Naive thymus-derived CD4-positive, alpha-beta T cell (primary cell): Measurements from ENCODE around the gene ZNF692. TPM values are rescaled to one million over a fixed set of nuclear protein-coding genes. Genes with fewer than 3 reads are reported as not detected.

Experiments used
- ATAC-seq: fragments of 150-1000 bp; cut with Tn5 transposase; 2 replicates; pipeline ENCODE4 v1.10.0; 2021; ENCODE audit warnings: mild to moderate bottlenecking, moderate library complexity
- CTCF ChIA-PET: fragments of 350-600 bp; sonication (Branson Sonifier 250); formaldehyde crosslinking; loops from one replicate; lab custom pipeline; 2021; ENCODE audit warnings: antibody characterized with exemption; lab: Charles Lee
- POLR2A ChIA-PET: fragments of 350-600 bp; sonication (Branson Sonifier 250); formaldehyde crosslinking; loops from one replicate; lab custom pipeline; 2021; ENCODE audit warnings: antibody characterized with exemption, inconsistent platforms; lab: Charles Lee
- DNase-seq, 9 donors: peaks; one replicate each; pipeline versions ENCODE4 v3.0.0 to v3.0.0-alpha.2; 2020 to 2022; ENCODE audit warnings: mixed read lengths in 1 of 9
- H3K27ac ChIP-seq: one replicate; pipeline ENCODE4 v1.7.0; 2013; ENCODE audit warnings: mild to moderate bottlenecking, low read depth, low read length, moderate library complexity
- H3K27me3 ChIP-seq, 2 donors: one replicate each; pipeline ENCODE4 v1.7.0; 2013; ENCODE audit warnings: low read length in 2 of 2, mild to moderate bottlenecking in 2 of 2, moderate library complexity in 2 of 2; ENCODE audit not compliant: control insufficient read depth in 2 of 2, insufficient read depth in 2 of 2
- H3K36me3 ChIP-seq, 3 experiments: 1 replicate in 2 of 3; 2 replicates in 1 of 3; pipeline ENCODE4 v1.7.0; 2013; ENCODE audit warnings: low read length in 3 of 3, mild to moderate bottlenecking in 3 of 3, moderate library complexity in 1 of 3; ENCODE audit not compliant: insufficient read depth in 3 of 3, control insufficient read depth in 2 of 3
- H3K4me1 ChIP-seq, 2 donors: one replicate each; pipeline ENCODE4 v1.7.0; 2013; ENCODE audit warnings: low read length in 2 of 2, mild to moderate bottlenecking in 2 of 2, moderate library complexity in 1 of 2; ENCODE audit not compliant: control insufficient read depth in 2 of 2, insufficient read depth in 2 of 2
- H3K4me3 ChIP-seq: 2 replicates; pipeline ENCODE4 v1.7.0; 2013; ENCODE audit warnings: mild to moderate bottlenecking, low read length
- H3K9me3 ChIP-seq, 3 experiments: 1 replicate in 2 of 3; 2 replicates in 1 of 3; pipeline ENCODE4 v1.7.0; 2013; ENCODE audit warnings: low read length in 3 of 3; ENCODE audit not compliant: control insufficient read depth in 2 of 3
- H3K27ac Mint-ChIP-seq, 9 donors: one replicate each; pipeline ENCODE4 v1.8.0; 2020 to 2022; ENCODE audit warnings: mixed read lengths in 9 of 9, mild to moderate bottlenecking in 8 of 9, moderate library complexity in 5 of 9, inconsistent platforms in 2 of 9
- H3K27me3 Mint-ChIP-seq, 5 donors: one replicate each; pipeline ENCODE4 v1.8.0; 2021 to 2022; ENCODE audit warnings: mixed read lengths in 5 of 5, mild to moderate bottlenecking in 1 of 5
- H3K36me3 Mint-ChIP-seq, 5 donors: one replicate each; pipeline ENCODE4 v1.8.0; 2020 to 2022; ENCODE audit warnings: mixed read lengths in 5 of 5, mild to moderate bottlenecking in 3 of 5, inconsistent platforms in 1 of 5
- H3K4me1 Mint-ChIP-seq, 7 donors: one replicate each; pipeline ENCODE4 v1.8.0; 2020 to 2022; ENCODE audit warnings: mixed read lengths in 7 of 7, mild to moderate bottlenecking in 3 of 7, inconsistent platforms in 1 of 7
- H3K4me3 Mint-ChIP-seq, 10 donors: one replicate each; pipeline ENCODE4 v1.8.0; 2020 to 2022; ENCODE audit warnings: mild to moderate bottlenecking in 10 of 10, mixed read lengths in 10 of 10, moderate library complexity in 6 of 10, inconsistent platforms in 2 of 10
- H3K9me3 Mint-ChIP-seq, 11 donors: one replicate each; pipeline ENCODE4 v1.8.0; 2020 to 2022; ENCODE audit warnings: mixed read lengths in 11 of 11, mild to moderate bottlenecking in 4 of 11, inconsistent platforms in 1 of 11, moderate library complexity in 1 of 11
- intact Hi-C, 2 donors: fragments of 100-400 bp; cut with micrococcal nuclease; formaldehyde crosslinking; loops; one replicate each; pipeline ENCODE4 v1.15.1; 2023
- polyA plus RNA-seq, 2 donors: library from polyadenylated mRNA; unstranded; fragments of 300-500 nt; fragmentation: Illumina TruSeq; gene quantifications; one replicate each; pipeline ENCODE4 v1.2.3, GENCODE V29; 2021
- total RNA-seq, 6 experiments: library from RNA in 5 of 6; stranded (reverse) in 5 of 6; gene quantifications; 1 replicate in 5 of 6; 2 replicates in 1 of 6; pipeline ENCODE4 v1.2.3 and lab custom pipeline; 2021 to 2026

The ZNF692 gene
- total and polyA plus RNA-seq, 7 experiments from 2014 or later = 7.6 to 87.5 (median 58.7) TPM

DNA sequence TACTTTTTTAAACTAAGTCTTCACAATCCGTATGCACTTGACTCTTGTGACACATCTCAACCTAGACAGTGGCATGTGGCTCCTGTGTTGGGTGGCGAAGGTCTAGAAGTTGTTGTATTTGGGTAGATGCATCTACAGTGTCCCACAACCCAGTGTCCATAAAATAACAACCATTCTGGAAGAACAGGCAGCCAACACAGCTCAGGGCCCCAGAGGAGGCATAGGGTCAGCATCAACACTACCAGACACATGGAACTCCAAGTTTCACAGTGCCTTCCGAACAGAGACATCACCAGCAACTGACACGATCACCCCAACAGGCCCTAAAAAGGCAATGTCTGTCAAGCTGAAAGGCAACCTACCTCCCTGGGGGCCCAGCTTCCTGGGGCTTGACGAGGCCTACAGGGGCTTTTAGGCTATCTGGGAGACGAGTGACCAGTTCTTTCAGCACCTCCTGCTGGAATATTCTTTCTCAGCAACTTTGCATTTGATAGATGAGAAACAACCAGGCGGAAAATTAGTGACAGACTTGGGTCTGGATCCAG lies 38.8 kb downstream of the ZNF692 start:
- Mint-ChIP-seq H3K4me1 (peaks cover 71 to 99% (median 96%) of the 10 kb centered on the region in 7 donors), H3K9me3 (no peaks in the 10 kb centered on the region), H3K27ac (peak overlapping the region in 6 of 9 donors; percentile 36 to 89 (median 82)), H3K27me3 (no peaks in the 10 kb centered on the region), H3K4me3 (peak overlapping the region in 5 of 10 donors; percentile 12 to 95 (median 38)), H3K36me3 (peaks cover 0 to 43% (median 27%) of the 10 kb centered on the region in 5 donors)
- Histone ChIP-seq H3K4me3 (no peak overlapping the region), H3K36me3 (peaks cover 0 to 27% (median 4%) of the 10 kb centered on the region in 3 experiments), H3K4me1 (peaks cover 43 to 87% of the 10 kb centered on the region in 2 donors), H3K27ac (no peak overlapping the region), H3K9me3 (no peaks in the 10 kb centered on the region), H3K27me3 (no peaks in the 10 kb centered on the region)
- ChIA-PET POLR2A (interaction anchor here (0.7 to 0.8 kb wide), 2 partner anchors 35 to 54 kb away, joined by 3 to 4 read pairs; no protein-coding TSS in a partner anchor), CTCF (no interaction called here)
- intact Hi-C loops = no loop called here
- DNase-seq (peak in 1 of 9 donors; percentile 10), ATAC-seq (no peak)

DNA sequence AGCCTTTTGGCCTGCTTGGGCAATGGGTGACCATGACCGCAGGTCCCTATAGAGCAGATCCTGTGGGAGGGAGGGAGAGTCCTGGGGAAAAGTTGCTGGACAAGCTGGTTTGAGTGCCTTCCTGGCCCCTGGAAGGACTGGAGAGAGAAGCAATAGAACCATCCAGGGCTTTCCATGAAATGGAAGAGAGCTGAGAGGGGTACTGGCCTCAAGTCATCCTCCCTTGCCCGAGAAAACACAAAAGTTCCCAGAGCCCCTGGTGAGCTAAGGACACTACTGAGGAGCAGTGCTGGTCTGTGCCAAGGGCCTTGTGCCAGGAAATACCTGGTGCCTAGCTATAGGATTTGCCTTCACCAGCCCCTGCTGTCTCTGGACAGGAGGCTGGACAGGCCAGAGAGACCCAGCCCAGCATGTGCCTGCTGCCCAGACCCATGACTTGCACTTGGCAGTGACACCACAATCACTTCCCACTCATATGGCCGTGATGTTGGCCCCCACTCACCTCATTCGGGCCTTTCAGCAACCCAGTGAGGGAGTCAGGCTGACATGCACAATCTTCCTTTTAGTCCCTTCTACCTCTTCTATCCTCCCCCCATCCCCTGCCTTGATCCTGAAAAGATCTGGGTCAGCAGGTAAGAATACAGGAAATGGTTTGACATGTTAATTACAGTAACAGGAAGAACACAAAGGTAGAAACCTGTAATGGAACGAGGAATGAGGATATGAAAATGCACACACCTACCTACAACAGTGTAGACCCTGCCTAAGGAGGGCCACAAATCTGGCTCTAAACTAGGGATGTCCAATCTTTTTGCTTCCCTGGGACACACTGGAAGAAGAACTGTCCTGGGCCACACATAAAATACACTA lies 40.1 kb downstream of the ZNF692 start:
- Mint-ChIP-seq H3K27me3 (no peaks in the 10 kb centered on the region), H3K36me3 (peaks cover 10 to 46% (median 30%) of the 10 kb centered on the region in 5 donors), H3K27ac (peak overlapping the region; percentile 75 to 96 (median 89)), H3K4me1 (peaks cover 59 to 96% (median 88%) of the 10 kb centered on the region in 7 donors), H3K9me3 (no peaks in the 10 kb centered on the region), H3K4me3 (peak overlapping the region; percentile 55 to 95 (median 76))
- ATAC-seq (no peak), DNase-seq (peak in 2 of 9 donors; percentile 17 to 22)
- H3K27me3 ChIP-seq = no peaks in the 10 kb centered on the region
- peaks cover 30 to 73% of the 10 kb centered on the region in 2 donors for H3K4me1 ChIP-seq
- no peaks in the 10 kb centered on the region for H3K9me3 ChIP-seq
- intact Hi-C loops = no loop called here
- H3K36me3 ChIP-seq = peaks cover 0 to 32% (median 10%) of the 10 kb centered on the region in 3 experiments
- no peak overlapping the region for H3K4me3 ChIP-seq
- ChIA-PET CTCF (interaction anchor here (0.6 to 0.9 kb wide), 4 partner anchors 12 to 340 kb away, joined by 3 to 6 read pairs (median 4); no protein-coding TSS in a partner anchor), POLR2A (interaction anchor here (0.8 kb wide), 1 partner anchor 36 kb away, joined by 4 read pairs; no protein-coding TSS in a partner anchor)
- peak overlapping the region; percentile 9 for H3K27ac ChIP-seq

DNA sequence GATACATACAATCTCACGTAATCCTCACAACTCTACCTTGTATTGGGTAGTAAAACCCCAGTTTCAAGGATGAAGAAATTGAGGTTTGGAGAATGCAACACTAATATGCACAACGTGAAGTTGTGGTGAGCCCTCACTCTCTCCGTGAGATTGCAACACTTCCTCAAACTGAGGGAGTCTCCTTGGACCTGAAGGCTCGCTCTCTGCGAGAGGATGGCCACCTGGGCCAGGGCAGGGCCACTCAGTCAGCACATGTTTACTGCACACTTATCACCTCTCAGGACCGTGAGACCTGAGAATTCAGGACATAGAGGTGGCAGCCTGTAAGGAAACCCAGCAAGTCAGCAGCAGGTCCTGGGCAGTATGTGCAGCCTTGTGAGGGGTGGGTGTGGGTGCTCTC lies 41.8 kb downstream of the ZNF692 start:
- ATAC-seq (peak; percentile 77), DNase-seq (peak in 1 of 9 donors; percentile 20)
- POLR2A ChIA-PET = interaction anchor here (1.3 to 1.7 kb wide), 3 partner anchors 8 to 41 kb away, joined by 3 to 8 read pairs (median 3); partner anchors contain the start of genes SH3BP5L and ZNF692
- intact Hi-C loops = no loop called here
- H3K27me3 ChIP-seq = no peaks in the 10 kb centered on the region
- Mint-ChIP-seq H3K27me3 (no peaks in the 10 kb centered on the region), H3K36me3 (peaks cover 21 to 53% (median 32%) of the 10 kb centered on the region in 5 donors), H3K27ac (peak overlapping the region; percentile 86 to 97 (median 92)), H3K4me3 (peak overlapping the region; percentile 13 to 95 (median 75)), H3K4me1 (peaks cover 54 to 79% (median 72%) of the 10 kb centered on the region in 7 donors), H3K9me3 (no peaks in the 10 kb centered on the region)
- H3K4me1 ChIP-seq = peaks cover 15 to 60% of the 10 kb centered on the region in 2 donors
- peaks cover 3 to 43% (median 10%) of the 10 kb centered on the region in 3 experiments for H3K36me3 ChIP-seq
- CTCF ChIA-PET = interaction anchor here (0.8 kb wide), 1 partner anchor 9 kb away, joined by 3 read pairs; no protein-coding TSS in a partner anchor
- H3K27ac ChIP-seq = peak overlapping the region; percentile 70
- no peaks in the 10 kb centered on the region for H3K9me3 ChIP-seq
- no peak overlapping the region for H3K4me3 ChIP-seq

DNA sequence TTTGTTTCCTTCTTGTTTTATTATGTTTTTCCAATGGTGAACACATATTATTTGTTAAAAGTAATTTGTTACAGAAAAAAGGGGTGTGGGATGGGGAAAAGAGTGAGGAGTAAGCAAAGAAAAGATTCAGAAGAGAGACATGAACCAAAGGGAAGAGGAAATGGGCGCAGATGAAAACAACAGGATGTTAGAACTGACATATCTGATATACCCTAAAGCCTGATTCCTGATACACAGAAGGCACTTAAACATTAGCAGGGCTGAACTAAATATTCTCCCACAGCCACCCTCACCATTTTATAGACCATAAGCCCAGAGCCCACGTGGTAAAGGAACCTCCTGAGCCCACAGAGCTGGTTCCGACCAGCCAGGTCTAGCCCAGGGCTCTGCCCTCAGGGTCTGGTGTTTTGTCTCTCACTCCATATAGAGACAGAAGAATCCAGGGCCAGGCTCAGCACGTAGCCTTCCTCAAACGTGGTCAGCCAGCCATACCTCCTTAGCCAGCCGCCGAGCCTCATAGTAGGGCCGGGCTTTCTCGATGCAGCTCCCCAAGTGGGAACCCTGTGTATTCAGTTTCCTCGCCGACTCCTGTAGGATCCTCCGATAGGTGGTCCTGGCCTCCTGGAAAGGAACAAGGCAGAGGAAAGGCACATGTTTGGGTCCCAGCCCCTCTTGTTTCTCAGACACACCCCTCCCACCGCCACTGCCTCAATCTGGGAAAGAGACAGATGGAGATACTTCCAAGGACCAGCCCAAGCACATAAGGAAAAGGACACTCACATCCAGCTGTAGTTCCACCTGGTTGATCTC lies 42.6 kb downstream of the ZNF692 start:
- H3K4me1 ChIP-seq = peaks cover 15 to 52% of the 10 kb centered on the region in 2 donors
- peaks cover 3 to 51% (median 10%) of the 10 kb centered on the region in 3 experiments for H3K36me3 ChIP-seq
- intact Hi-C loops = loop anchor here in 1 of 2 donors (1.0 kb wide), 1 partner anchor 9 kb away; the partner anchor contains the start of gene SH3BP5L
- Mint-ChIP-seq H3K27ac (peak overlapping the region; percentile 86 to 97 (median 92)), H3K36me3 (peaks cover 21 to 57% (median 32%) of the 10 kb centered on the region in 5 donors), H3K4me3 (peak overlapping the region; percentile 49 to 95 (median 75)), H3K27me3 (no peaks in the 10 kb centered on the region), H3K4me1 (peaks cover 51 to 71% (median 63%) of the 10 kb centered on the region in 7 donors), H3K9me3 (no peaks in the 10 kb centered on the region)
- H3K9me3 ChIP-seq = no peaks in the 10 kb centered on the region
- DNase-seq (peak in 1 of 9 donors; percentile 19), ATAC-seq (no peak)
- peak overlapping the region; percentile 70 for H3K27ac ChIP-seq
- CTCF ChIA-PET = interaction anchor here (0.8 kb wide), 1 partner anchor 10 kb away, joined by 3 read pairs; no protein-coding TSS in a partner anchor
- H3K27me3 ChIP-seq = no peaks in the 10 kb centered on the region
- no peak overlapping the region for H3K4me3 ChIP-seq
- POLR2A ChIA-PET = interaction anchor here (0.7 to 1.7 kb wide), 2 partner anchors 9 to 12 kb away, joined by 3 to 8 read pairs; partner anchors contain the start of gene SH3BP5L

DNA sequence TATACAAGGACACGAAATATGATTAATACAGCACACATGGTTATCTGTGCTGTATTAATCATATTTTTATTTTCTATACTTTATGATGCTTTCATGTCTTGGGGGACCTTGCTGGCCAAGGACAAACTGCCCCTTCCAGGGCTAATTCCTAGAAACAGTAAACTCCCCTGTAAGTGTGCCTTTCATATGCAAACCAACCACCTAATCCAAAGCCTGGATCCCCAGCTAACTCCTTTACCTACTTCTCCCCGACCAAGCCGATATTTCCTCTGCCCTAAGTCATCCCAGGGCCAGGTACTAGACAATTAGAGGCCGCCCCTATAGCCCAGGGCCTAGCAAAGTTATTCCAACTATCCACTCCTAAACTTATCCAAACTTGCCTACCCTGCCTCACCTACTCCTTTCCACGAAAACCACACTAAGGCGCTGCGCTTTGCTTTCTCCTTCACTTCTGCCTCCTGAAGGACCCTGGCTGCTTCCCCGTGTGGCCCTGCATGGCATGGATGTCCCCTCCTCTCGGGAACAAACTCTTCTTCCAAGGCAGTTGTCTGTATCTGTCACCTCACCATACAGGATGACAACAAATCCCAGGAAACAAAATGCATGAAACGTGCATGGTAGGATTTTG lies 43.4 kb downstream of the ZNF692 start:
- intact Hi-C loops = loop anchor here in 1 of 2 donors (1.0 kb wide), 1 partner anchor 10 kb away; the partner anchor contains the start of gene SH3BP5L
- Mint-ChIP-seq H3K27ac (peak overlapping the region; percentile 86 to 97 (median 92)), H3K9me3 (no peaks in the 10 kb centered on the region), H3K27me3 (no peaks in the 10 kb centered on the region), H3K36me3 (peaks cover 21 to 53% (median 33%) of the 10 kb centered on the region in 5 donors), H3K4me3 (peak overlapping the region in 8 of 10 donors; percentile 35 to 95 (median 76)), H3K4me1 (peaks cover 45 to 63% (median 56%) of the 10 kb centered on the region in 7 donors)
- no peak for ATAC-seq
- POLR2A ChIA-PET = interaction anchor here (0.7 to 1.7 kb wide), 2 partner anchors 10 to 13 kb away, joined by 3 to 8 read pairs; partner anchors contain the start of gene SH3BP5L
- peak in 1 of 9 donors; percentile 10 for DNase-seq
- CTCF ChIA-PET = no interaction called here
- Histone ChIP-seq H3K9me3 (no peaks in the 10 kb centered on the region), H3K36me3 (peaks cover 3 to 48% (median 10%) of the 10 kb centered on the region in 3 experiments), H3K4me3 (no peak overlapping the region), H3K4me1 (peaks cover 15 to 46% of the 10 kb centered on the region in 2 donors), H3K27ac (peak overlapping the region; percentile 70), H3K27me3 (no peaks in the 10 kb centered on the region)
